ENCODE results near the gene SPX. TPM values are rescaled to one million over a fixed set of nuclear protein-coding genes. Genes with fewer than 3 reads are reported as not detected.

Gene SPX
- total RNA-seq, 4 donors from 2014 or later = 0.73 to 3.1 (median 2.4) TPM; not detected in 1

- H3K4me1 ChIP-seq = no peaks in the 10 kb centered on the region
- H3K27me3 ChIP-seq = no peaks in the 10 kb centered on the region
- in situ Hi-C loops (cut with MboI; ENCODE audit: low sequenced_read_pairs in 4 of 4) (no loop called here), intact Hi-C loops (cut with DNase I; ENCODE audit: low total_unique reads) (no loop called here)
- no peaks in the 10 kb centered on the region for H3K9me3 ChIP-seq
- H3K27ac ChIP-seq = no peak overlapping the region
- no peak overlapping the region for H3K4me3 ChIP-seq
- no peak for ATAC-seq
- no peak for DNase-seq
- TF ChIP-seq POLR2A (IDR thresholded peaks at IDR 0.05) = no peak
- TF ChIP-seq CTCF (IDR thresholded peaks at IDR 0.05 in 4 of 5, conservative IDR thresholded peaks at IDR 0.05 in 1 of 5) = no peak
- no peaks in the 10 kb centered on the region for H3K36me3 ChIP-seq
These were observed 42.0 kb downstream of the SPX start for GRCh38 chr12:21568115-21568514.

- no peak for DNase-seq
- H3K4me1 ChIP-seq = no peaks in the 10 kb centered on the region
- no peak overlapping the region for H3K4me3 ChIP-seq
- ATAC-seq = no peak
- no peak overlapping the region for H3K27ac ChIP-seq
- H3K27me3 ChIP-seq = no peaks in the 10 kb centered on the region
- TF ChIP-seq CTCF (IDR thresholded peaks at IDR 0.05 in 4 of 5, conservative IDR thresholded peaks at IDR 0.05 in 1 of 5) (no peak), POLR2A (IDR thresholded peaks at IDR 0.05) (no peak)
- no peaks in the 10 kb centered on the region for H3K36me3 ChIP-seq
- in situ Hi-C loops (cut with MboI; ENCODE audit: low sequenced_read_pairs in 4 of 4) (no loop called here), intact Hi-C loops (cut with DNase I; ENCODE audit: low total_unique reads) (no loop called here)
- no peaks in the 10 kb centered on the region for H3K9me3 ChIP-seq
These were observed 45.0 kb downstream of the SPX start for GRCh38 chr12:21571046-21571445.

GRCh38 chr12:21573733-21574358, 47.8 kb downstream of the SPX start:
- intact Hi-C loops (cut with DNase I; ENCODE audit: low total_unique reads) (no loop called here), in situ Hi-C loops (cut with MboI; ENCODE audit: low sequenced_read_pairs in 4 of 4) (no loop called here)
- Histone ChIP-seq H3K9me3 (no peaks in the 10 kb centered on the region), H3K36me3 (no peaks in the 10 kb centered on the region), H3K4me3 (no peak overlapping the region), H3K27ac (no peak overlapping the region), H3K4me1 (no peaks in the 10 kb centered on the region), H3K27me3 (no peaks in the 10 kb centered on the region)
- TF ChIP-seq POLR2A (IDR thresholded peaks at IDR 0.05) (no peak), CTCF (IDR thresholded peaks at IDR 0.05 in 4 of 5, conservative IDR thresholded peaks at IDR 0.05 in 1 of 5) (no peak)
- ATAC-seq (no peak), DNase-seq (no peak)

GRCh38 chr12:21576431-21576830, 50.3 kb downstream of the SPX start:
- DNase-seq = no peak

More at GRCh38 chr12:21576431-21576830, 50.3 kb downstream of the SPX start:
- in situ Hi-C loops (cut with MboI; ENCODE audit: low sequenced_read_pairs in 4 of 4) (no loop called here), intact Hi-C loops (cut with DNase I; ENCODE audit: low total_unique reads) (no loop called here)
- ATAC-seq = no peak
- Histone ChIP-seq H3K36me3 (no peaks in the 10 kb centered on the region), H3K27ac (no peak overlapping the region), H3K4me3 (no peak overlapping the region), H3K4me1 (no peaks in the 10 kb centered on the region), H3K27me3 (no peaks in the 10 kb centered on the region), H3K9me3 (no peaks in the 10 kb centered on the region)
- no peak for TF ChIP-seq POLR2A (IDR thresholded peaks at IDR 0.05)
- TF ChIP-seq CTCF (IDR thresholded peaks at IDR 0.05 in 4 of 5, conservative IDR thresholded peaks at IDR 0.05 in 1 of 5) = no peak
